Keratinocyte (primary cell): Measurements from ENCODE around the gene CDKN2AIPNL.

ENCODE experiments used
- EZH2 ChIP-seq: IDR thresholded peaks from one replicate; pipeline ENCODE4 v1.6.1; 2012; ENCODE audit warnings: inconsistent platforms, mild to moderate bottlenecking, low read length, moderate library complexity
- TF ChIP-seq, protein P1 (sequence below), 3 experiments: IDR thresholded peaks in 1 of 3; conservative IDR thresholded peaks in 1 of 3; optimal IDR thresholded peaks in 1 of 3; 2 replicates in 2 of 3; 3 replicates in 1 of 3; pipeline versions ENCODE3 to v1.5.1; 2011; ENCODE audit warnings: low read length in 3 of 3, mild to moderate bottlenecking in 3 of 3, moderate library complexity in 2 of 3, control low read depth in 1 of 3, inconsistent platforms in 1 of 3; ENCODE audit not compliant: insufficient read depth in 2 of 3; ENCODE audit errors: extremely low read depth in 1 of 3

DNA sequence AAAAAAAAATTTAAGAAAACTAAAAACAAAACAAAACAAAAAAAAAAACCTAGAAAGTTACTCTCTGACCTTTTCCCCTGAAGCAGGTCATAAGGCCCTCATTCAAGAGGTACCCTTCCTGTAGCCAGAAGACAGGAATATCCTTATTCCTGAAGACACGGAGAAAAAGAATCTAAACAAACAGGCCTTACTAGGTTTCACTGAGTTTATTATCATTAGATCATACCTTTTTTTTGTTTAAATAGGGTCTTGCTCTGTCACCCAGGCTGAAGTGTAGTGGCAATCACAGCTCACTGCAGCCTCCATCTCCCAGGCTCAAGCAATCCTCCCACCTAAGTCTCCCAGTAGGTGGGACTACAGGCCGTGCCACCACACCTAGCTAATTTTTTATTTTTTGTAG, 11.7 kb upstream of the CDKN2AIPNL start:
- TF ChIP-seq EZH2, result no peak
- TF ChIP-seq, protein P1, sequence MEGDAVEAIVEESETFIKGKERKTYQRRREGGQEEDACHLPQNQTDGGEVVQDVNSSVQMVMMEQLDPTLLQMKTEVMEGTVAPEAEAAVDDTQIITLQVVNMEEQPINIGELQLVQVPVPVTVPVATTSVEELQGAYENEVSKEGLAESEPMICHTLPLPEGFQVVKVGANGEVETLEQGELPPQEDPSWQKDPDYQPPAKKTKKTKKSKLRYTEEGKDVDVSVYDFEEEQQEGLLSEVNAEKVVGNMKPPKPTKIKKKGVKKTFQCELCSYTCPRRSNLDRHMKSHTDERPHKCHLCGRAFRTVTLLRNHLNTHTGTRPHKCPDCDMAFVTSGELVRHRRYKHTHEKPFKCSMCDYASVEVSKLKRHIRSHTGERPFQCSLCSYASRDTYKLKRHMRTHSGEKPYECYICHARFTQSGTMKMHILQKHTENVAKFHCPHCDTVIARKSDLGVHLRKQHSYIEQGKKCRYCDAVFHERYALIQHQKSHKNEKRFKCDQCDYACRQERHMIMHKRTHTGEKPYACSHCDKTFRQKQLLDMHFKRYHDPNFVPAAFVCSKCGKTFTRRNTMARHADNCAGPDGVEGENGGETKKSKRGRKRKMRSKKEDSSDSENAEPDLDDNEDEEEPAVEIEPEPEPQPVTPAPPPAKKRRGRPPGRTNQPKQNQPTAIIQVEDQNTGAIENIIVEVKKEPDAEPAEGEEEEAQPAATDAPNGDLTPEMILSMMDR (optimal IDR thresholded peaks at IDR 0.05 in 1 of 3, IDR thresholded peaks at IDR 0.05 in 1 of 3, conservative IDR thresholded peaks at IDR 0.05 in 1 of 3; ENCODE audit: extremely low read depth in 1 of 3, insufficient read depth in 2 of 3, low read length in 3 of 3), result no peak
